NT2/D1 (cell line): Measurements from ENCODE around the gene ZNF544.

ENCODE experiments used
- SUZ12 ChIP-seq: IDR thresholded peaks from 2 replicates; pipeline ENCODE4 v1.6.1; 2011; ENCODE audit not compliant: insufficient read length, insufficient read depth; ENCODE audit errors: extremely low read depth
- YY1 ChIP-seq: IDR thresholded peaks from 2 replicates; pipeline ENCODE4 v1.6.1; 2011; ENCODE audit not compliant: insufficient read length, insufficient read depth
- ZNF274 ChIP-seq: IDR thresholded peaks from 2 replicates; pipeline ENCODE4 v1.6.1; 2011; ENCODE audit warnings: mild to moderate bottlenecking, low read depth, low read length

- no peak for TF ChIP-seq ZNF274
- no peak for TF ChIP-seq YY1
- TF ChIP-seq SUZ12, result no peak
Measured at GRCh38 chr19:58300620-58301019, 71.9 kb downstream of the ZNF544 start.
